Esophagus muscularis mucosa (tissue), 4 donors: ENCODE measurements around the gene GLRX5. TPM values are rescaled to one million over a fixed set of nuclear protein-coding genes. Genes with fewer than 3 reads are reported as not detected.

ENCODE experiments used
- DNase-seq: peaks from one replicate; pipeline ENCODE4 v3.0.0-alpha.2; 2017; ENCODE audit errors: extremely low spot score
- H3K27ac ChIP-seq, 4 donors: fragments of 200-600 bp; sonication (generic); replicated peaks in 1 of 4; 1 replicate in 3 of 4; 2 replicates in 1 of 4; pipeline ENCODE4 v1.5.1; 2016 to 2019; ENCODE audit warnings: mild to moderate bottlenecking in 1 of 4
- H3K27me3 ChIP-seq, 4 donors: fragments of 200-600 bp; sonication (generic); one replicate each; pipeline versions ENCODE4 v1.5.1 to v1.6.0; 2016 to 2019
- H3K36me3 ChIP-seq, 4 donors: fragments of 200-600 bp; sonication (generic); one replicate each; pipeline ENCODE4 v1.5.1; 2016 to 2019
- H3K4me1 ChIP-seq, 4 donors: fragments of 200-600 bp; sonication (generic); one replicate each; pipeline ENCODE4 v1.5.1; 2016 to 2019
- H3K4me3 ChIP-seq, 4 donors: fragments of 200-600 bp; sonication (generic); 1 replicate in 2 of 4; 2 replicates in 2 of 4; pipeline ENCODE4 v1.5.1; 2016 to 2019; ENCODE audit warnings: mild to moderate bottlenecking in 4 of 4, moderate library complexity in 1 of 4
- H3K9me3 ChIP-seq, 4 donors: fragments of 200-600 bp; sonication (generic); 1 replicate in 3 of 4; 2 replicates in 1 of 4; pipeline ENCODE4 v1.5.1; 2016 to 2019
- EP300 ChIP-seq: sonication (generic); formaldehyde crosslinking; IDR thresholded peaks from one replicate; pipeline ENCODE4 v1.6.1; 2017; ENCODE audit warnings: antibody characterized with exemption
- POLR2A ChIP-seq: fragments of 450-650 bp; IDR thresholded peaks from one replicate; pipeline ENCODE4 v1.6.1; 2017; ENCODE audit warnings: antibody characterized with exemption, moderate library complexity, mild to moderate bottlenecking, low read depth
- POLR2AphosphoS5 ChIP-seq, 2 donors: sonication (generic); formaldehyde crosslinking; IDR thresholded peaks; one replicate each; pipeline ENCODE4 v1.6.1; 2017; ENCODE audit warnings: antibody characterized with exemption in 2 of 2
- WGBS: methylation state at CpG from one replicate; pipeline ENCODE4 v1.1.5; 2018; 5-methylcytosine and 5-hydroxymethylcytosine counted together
- intact Hi-C: fragments of 100-400 bp; cut with DNase I; formaldehyde crosslinking; loops from one replicate; pipeline ENCODE4 v1.15.1; 2023
- total RNA-seq, 4 donors: library from RNA; depleted of rRNA; stranded (reverse); fragments of >200 nt; gene quantifications; one replicate each; pipeline versions ENCODE4 v1.1.0 to v1.2.1, GENCODE V29; 2016
- TF ChIP-seq, protein P1 (sequence below), 3 experiments: fragments of 200-600 bp in 2 of 3; fragments of 450-650 bp in 1 of 3; sonication (generic) in 2 of 3; IDR thresholded peaks; one replicate each; pipeline ENCODE4 v1.5.1; 2017 to 2019; ENCODE audit warnings: antibody characterized with exemption in 3 of 3, mild to moderate bottlenecking in 2 of 3, moderate library complexity in 1 of 3

Gene GLRX5
- total RNA-seq, 4 donors from 2014 or later: 34.3 to 51.5 (median 43.5) TPM

DNA sequence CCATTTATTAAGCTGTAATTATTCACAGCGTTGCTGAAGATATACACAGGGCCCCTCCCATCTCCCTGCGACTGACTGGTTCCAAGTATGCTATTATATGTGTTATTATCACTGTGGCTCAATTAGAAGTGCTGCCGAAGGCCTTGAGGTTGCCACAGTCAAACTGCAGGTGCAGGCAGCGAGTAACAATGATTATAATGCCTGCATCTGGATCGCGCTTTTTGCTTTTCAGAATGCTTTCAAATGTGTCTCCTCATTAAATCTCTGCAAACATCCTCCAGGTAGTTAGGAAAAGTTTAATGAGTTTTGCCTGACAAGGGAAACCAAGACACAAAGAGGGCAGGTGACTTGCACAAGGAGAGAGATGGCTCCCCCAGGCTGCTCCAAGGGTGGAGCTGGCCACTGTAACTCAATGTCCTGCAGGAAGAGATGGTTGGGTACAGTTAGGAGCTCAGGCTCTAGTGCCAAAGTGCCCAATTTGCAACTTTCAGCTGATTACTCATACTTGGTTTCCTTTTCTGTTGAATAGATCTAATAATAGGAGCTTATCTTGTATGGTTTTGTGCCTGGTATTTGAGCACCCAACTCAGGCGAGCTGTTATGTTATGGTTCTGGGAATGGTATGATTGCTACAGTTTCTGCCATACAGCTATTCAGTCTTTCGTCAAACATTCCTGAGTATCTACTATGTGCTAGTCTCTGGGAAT, 16.7 kb upstream of the GLRX5 start:
- Histone ChIP-seq H3K27me3 (peaks cover 0 to 44% (median 11%) of the 10 kb centered on the region in 4 donors), H3K36me3 (no peaks in the 10 kb centered on the region), H3K27ac (peak overlapping the region; percentile 80 to 89 (median 84)), H3K4me1 (peaks cover 54 to 76% (median 74%) of the 10 kb centered on the region in 4 donors), H3K9me3 (no peaks in the 10 kb centered on the region), H3K4me3 (no peak overlapping the region)
- intact Hi-C loops: no loop called here
- DNase-seq: no peak
- TF ChIP-seq POLR2A (no peak), EP300 (no peak), POLR2AphosphoS5 (IDR thresholded peaks at IDR 0.05) (peak; percentile 33)
- TF ChIP-seq, protein P1, sequence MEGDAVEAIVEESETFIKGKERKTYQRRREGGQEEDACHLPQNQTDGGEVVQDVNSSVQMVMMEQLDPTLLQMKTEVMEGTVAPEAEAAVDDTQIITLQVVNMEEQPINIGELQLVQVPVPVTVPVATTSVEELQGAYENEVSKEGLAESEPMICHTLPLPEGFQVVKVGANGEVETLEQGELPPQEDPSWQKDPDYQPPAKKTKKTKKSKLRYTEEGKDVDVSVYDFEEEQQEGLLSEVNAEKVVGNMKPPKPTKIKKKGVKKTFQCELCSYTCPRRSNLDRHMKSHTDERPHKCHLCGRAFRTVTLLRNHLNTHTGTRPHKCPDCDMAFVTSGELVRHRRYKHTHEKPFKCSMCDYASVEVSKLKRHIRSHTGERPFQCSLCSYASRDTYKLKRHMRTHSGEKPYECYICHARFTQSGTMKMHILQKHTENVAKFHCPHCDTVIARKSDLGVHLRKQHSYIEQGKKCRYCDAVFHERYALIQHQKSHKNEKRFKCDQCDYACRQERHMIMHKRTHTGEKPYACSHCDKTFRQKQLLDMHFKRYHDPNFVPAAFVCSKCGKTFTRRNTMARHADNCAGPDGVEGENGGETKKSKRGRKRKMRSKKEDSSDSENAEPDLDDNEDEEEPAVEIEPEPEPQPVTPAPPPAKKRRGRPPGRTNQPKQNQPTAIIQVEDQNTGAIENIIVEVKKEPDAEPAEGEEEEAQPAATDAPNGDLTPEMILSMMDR (IDR thresholded peaks at IDR 0.05): no peak
- WGBS: 76% methylated on average over 8 of the region's 8 CpGs

DNA sequence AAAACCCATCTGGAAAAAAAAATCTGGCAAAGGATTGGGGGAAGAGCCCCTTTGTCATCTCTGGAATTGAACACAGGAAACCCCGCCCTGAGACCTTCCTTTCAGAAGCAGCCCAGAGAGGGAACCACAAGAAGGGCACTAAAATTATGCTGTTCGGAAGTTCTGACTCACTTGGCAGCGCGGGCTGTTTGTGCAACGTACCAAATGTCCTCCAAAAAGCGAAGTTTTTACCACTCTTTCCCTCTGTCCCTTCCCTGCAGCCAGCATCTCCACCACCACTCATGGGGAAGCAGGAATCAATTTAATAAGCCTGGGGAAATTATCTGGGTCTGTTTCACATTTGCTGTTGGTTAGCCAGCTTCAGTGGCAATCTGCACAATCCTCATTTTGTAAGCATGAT, 15.2 kb upstream of the GLRX5 start:
- Histone ChIP-seq H3K9me3 (no peaks in the 10 kb centered on the region), H3K27ac (peak overlapping the region; percentile 53 to 89 (median 71)), H3K27me3 (peaks cover 0 to 30% (median 7%) of the 10 kb centered on the region in 4 donors), H3K4me3 (no peak overlapping the region), H3K36me3 (no peaks in the 10 kb centered on the region), H3K4me1 (peaks cover 61 to 72% (median 69%) of the 10 kb centered on the region in 4 donors)
- DNase-seq: no peak
- intact Hi-C loops: no loop called here
- TF ChIP-seq EP300: no peak
- TF ChIP-seq, protein P1 (IDR thresholded peaks at IDR 0.05): no peak
- TF ChIP-seq POLR2AphosphoS5 (IDR thresholded peaks at IDR 0.05): peak; percentile 42 to 71
- 56% methylated on average over 6 of the region's 6 CpGs for WGBS

DNA sequence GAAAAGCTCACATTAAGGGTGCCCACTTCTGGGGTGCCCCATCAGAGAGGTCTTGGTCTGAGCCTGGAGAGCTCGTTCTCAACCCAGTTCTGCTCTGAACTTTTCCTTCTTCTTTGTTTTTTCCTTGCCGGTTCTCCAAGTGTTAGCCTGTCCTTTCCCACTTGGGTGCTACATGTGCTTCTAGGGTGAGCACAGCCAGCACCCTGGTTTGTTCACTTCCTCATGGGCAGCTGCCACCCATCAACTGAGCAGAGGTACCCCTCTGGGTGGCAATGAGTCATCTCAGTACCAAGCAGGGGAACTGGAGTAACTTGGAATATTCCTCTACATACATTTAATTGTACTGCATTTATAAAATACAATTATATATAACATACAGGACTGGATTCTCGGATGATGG, 14.5 kb upstream of the GLRX5 start:
- Histone ChIP-seq H3K36me3 (no peaks in the 10 kb centered on the region), H3K27me3 (peaks cover 0 to 24% (median 2%) of the 10 kb centered on the region in 4 donors), H3K9me3 (no peaks in the 10 kb centered on the region), H3K27ac (peak overlapping the region; percentile 53 to 89 (median 71)), H3K4me3 (no peak overlapping the region), H3K4me1 (peaks cover 55 to 66% (median 63%) of the 10 kb centered on the region in 4 donors)
- no peak for DNase-seq
- TF ChIP-seq, protein P1 (IDR thresholded peaks at IDR 0.05): no peak
- TF ChIP-seq EP300: no peak
- no peak for TF ChIP-seq POLR2AphosphoS5 (IDR thresholded peaks at IDR 0.05)
- TF ChIP-seq POLR2A: no peak
- intact Hi-C loops: no loop called here
- WGBS: 58% methylated on average over 3 of the region's 3 CpGs

DNA sequence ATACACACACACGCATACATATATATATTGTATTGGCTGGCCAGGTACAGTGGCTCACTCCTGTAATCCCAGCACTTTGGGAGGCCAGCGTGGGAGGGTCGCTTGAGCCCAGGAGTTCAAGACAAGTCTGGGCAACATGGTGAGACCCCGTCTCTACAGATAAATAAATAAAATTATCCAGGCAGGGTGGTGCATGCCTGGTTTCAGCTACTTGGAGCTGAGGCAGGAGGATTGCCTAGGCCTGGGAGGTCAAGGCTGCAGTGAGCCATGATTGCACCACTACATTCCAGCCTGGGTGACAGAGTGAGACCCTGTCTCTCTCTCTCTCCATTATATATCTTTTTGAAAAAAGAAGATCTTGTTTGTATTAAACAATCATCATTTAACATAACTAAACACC, 13.8 kb upstream of the GLRX5 start:
- Histone ChIP-seq H3K27me3 (peaks cover 0 to 17% (median 1%) of the 10 kb centered on the region in 4 donors), H3K36me3 (no peaks in the 10 kb centered on the region), H3K27ac (no peak overlapping the region), H3K9me3 (no peaks in the 10 kb centered on the region), H3K4me1 (peaks cover 51 to 59% (median 58%) of the 10 kb centered on the region in 4 donors), H3K4me3 (no peak overlapping the region)
- no peak for DNase-seq
- TF ChIP-seq POLR2AphosphoS5 (IDR thresholded peaks at IDR 0.05): no peak
- no peak for TF ChIP-seq POLR2A
- TF ChIP-seq EP300: no peak
- TF ChIP-seq, protein P1 (IDR thresholded peaks at IDR 0.05): no peak
- WGBS: 99% methylated on average over 4 of the region's 4 CpGs
- intact Hi-C loops: no loop called here

DNA sequence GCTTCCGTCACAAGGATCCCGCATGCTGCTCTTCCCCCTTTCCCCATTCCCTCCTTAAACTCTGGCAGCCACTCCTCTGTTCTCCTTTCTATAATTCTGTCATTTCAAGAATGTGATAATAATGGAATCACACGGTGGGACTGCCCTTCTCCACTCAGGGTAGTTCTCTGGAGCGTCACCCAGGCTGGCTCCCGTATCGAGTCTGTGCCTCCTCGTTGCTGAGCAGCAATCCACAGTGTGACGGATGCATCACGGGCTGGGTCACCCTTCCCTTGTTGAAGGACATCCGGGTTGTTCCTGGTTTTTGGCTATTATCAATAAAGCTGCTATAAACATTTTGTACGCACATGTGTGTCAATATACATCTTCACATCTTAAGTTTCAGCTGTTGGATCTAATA, 12.7 kb upstream of the GLRX5 start:
- Histone ChIP-seq H3K27ac (no peak overlapping the region), H3K27me3 (peaks cover 0 to 6% (median 0%) of the 10 kb centered on the region in 4 donors), H3K4me1 (peaks cover 56 to 59% (median 58%) of the 10 kb centered on the region in 4 donors), H3K4me3 (no peak overlapping the region), H3K9me3 (no peaks in the 10 kb centered on the region), H3K36me3 (no peaks in the 10 kb centered on the region)
- 85% methylated on average over 11 of the region's 11 CpGs for WGBS
- DNase-seq: no peak
- TF ChIP-seq EP300 (no peak), POLR2AphosphoS5 (IDR thresholded peaks at IDR 0.05) (no peak), POLR2A (no peak)
- TF ChIP-seq, protein P1 (IDR thresholded peaks at IDR 0.05): no peak
- intact Hi-C loops: no loop called here
